GM18873 (cell line): ENCODE data around the gene TERB1.
A peak's percentile ranks its signal among the peaks of the same experiment; 100 is the strongest.
"Not testable (repeated sequence)": the region's sequence is repeated elsewhere in the genome, so short reads cannot be mapped to it uniquely, and the experiment has no call there.

Experiments
- ATAC-seq: cut with Tn5 transposase; IDR thresholded peaks from one replicate; pipeline ENCODE4 v1.9.1; 2021; ENCODE audit warnings: mild to moderate bottlenecking, moderate library complexity, moderate number of reproducible peaks; ENCODE audit not compliant: unreplicated experiment, low FRiP score

The TERB1 gene

GRCh38 chr16:66830422-66831404, 29.3 kb upstream of the TERB1 start, which contains the start of gene NAE1:
NAE1 (minus strand) TSS chr16:66830976; CDS start chr16:66830899, 77 bp downstream.
- ATAC-seq = peak; percentile 76

- ATAC-seq = no peak
Observed at GRCh38 chr16:66824006-66824405, 22.6 kb upstream of the TERB1 start.

- ATAC-seq = no peak
Observed at GRCh38 chr16:66814734-66815133, 13.3 kb upstream of the TERB1 start.

- ATAC-seq = no peak
Observed at GRCh38 chr16:66811043-66811442, 9.7 kb upstream of the TERB1 start.

GRCh38 chr16:66810391-66810790, 9.0 kb upstream of the TERB1 start:
- no peak for ATAC-seq

GRCh38 chr16:66809765-66810164, 8.4 kb upstream of the TERB1 start:
- ATAC-seq = no peak

- ATAC-seq = no peak
Observed at GRCh38 chr16:66802159-66802558, 775 bp upstream of the TERB1 start.

GRCh38 chr16:66800856-66801255, 528 bp downstream of the TERB1 start:
- ATAC-seq = no peak

GRCh38 chr16:66798161-66798560, 3.2 kb downstream of the TERB1 start:
- no peak for ATAC-seq

GRCh38 chr16:66793984-66794383, 7.4 kb downstream of the TERB1 start:
- not testable (repeated sequence) for ATAC-seq

GRCh38 chr16:66790130-66790733, 11.2 kb downstream of the TERB1 start:
- ATAC-seq = no peak

- no peak for ATAC-seq
Observed at GRCh38 chr16:66787427-66787826, 14.0 kb downstream of the TERB1 start.

GRCh38 chr16:66786551-66786950, 14.8 kb downstream of the TERB1 start:
- ATAC-seq = no peak

- ATAC-seq = no peak
Observed at GRCh38 chr16:66776457-66776856, 24.9 kb downstream of the TERB1 start.

GRCh38 chr16:66774981-66775380, 26.4 kb downstream of the TERB1 start:
- ATAC-seq = no peak

- no peak for ATAC-seq
Observed at GRCh38 chr16:66758086-66758485, 43.3 kb downstream of the TERB1 start.

- ATAC-seq = no peak
Observed at GRCh38 chr16:66754819-66755218, 46.6 kb downstream of the TERB1 start.

- no peak for ATAC-seq
Observed at GRCh38 chr16:66754211-66754610, 47.2 kb downstream of the TERB1 start.

- no peak for ATAC-seq
Observed at GRCh38 chr16:66752958-66753357, 48.4 kb downstream of the TERB1 start.

- ATAC-seq = no peak
Observed at GRCh38 chr16:66752379-66752778, 49.0 kb downstream of the TERB1 start.

- ATAC-seq = no peak
Observed at GRCh38 chr16:66751992-66752322, 49.4 kb downstream of the TERB1 start.
